OCI-LY1 (cell line): ENCODE results near the gene MCF2L2.

Experiments used
- H2AFZ ChIP-seq: fragments of 200-600 bp; sonication (generic), shearing (Covaris generic); 2 replicates; pipeline ENCODE4 v1.6.0; 2014; ENCODE audit warnings: antibody characterized with exemption, mild to moderate bottlenecking, low read length
- H3F3A ChIP-seq: fragments of 200-600 bp; sonication (generic), shearing (Covaris generic); 2 replicates; pipeline ENCODE4 v1.6.0; 2014; ENCODE audit warnings: mild to moderate bottlenecking, antibody characterized with exemption, low read length, moderate library complexity; ENCODE audit not compliant: insufficient read depth
- H3K27ac ChIP-seq: fragments of 200-600 bp; sonication (generic); 2 replicates; pipeline ENCODE4 v1.5.1; 2014; ENCODE audit warnings: low read length, mixed run types, mild to moderate bottlenecking, low read depth; ENCODE audit not compliant: poor library complexity, severe bottlenecking
- H3K27me3 ChIP-seq: fragments of 200-600 bp; sonication (generic); 2 replicates; pipeline ENCODE4 v1.6.0; 2014; ENCODE audit warnings: antibody characterized with exemption, mild to moderate bottlenecking, low read length, moderate library complexity; ENCODE audit not compliant: insufficient read depth
- H3K36me3 ChIP-seq: fragments of 200-600 bp; sonication (generic); 2 replicates; pipeline ENCODE4 v1.6.1; 2014; ENCODE audit warnings: mild to moderate bottlenecking, antibody characterized with exemption, low read length, moderate library complexity, mixed read lengths; ENCODE audit not compliant: insufficient read depth
- H3K4me1 ChIP-seq: fragments of 200-600 bp; sonication (generic); 2 replicates; pipeline ENCODE4 v1.5.1; 2014; ENCODE audit warnings: mild to moderate bottlenecking, low read length, moderate library complexity; ENCODE audit not compliant: insufficient read depth, severe bottlenecking
- H3K4me2 ChIP-seq: fragments of 200-600 bp; sonication (generic), shearing (Covaris generic); 2 replicates; pipeline ENCODE4 v1.6.1; 2014; ENCODE audit warnings: low read length
- H3K4me3 ChIP-seq: fragments of 200-600 bp; sonication (generic); 2 replicates; pipeline ENCODE4 v1.5.1; 2014; ENCODE audit warnings: low read length, low read depth, mild to moderate bottlenecking, mixed read lengths; ENCODE audit not compliant: poor library complexity, severe bottlenecking
- H3K79me2 ChIP-seq: fragments of 200-600 bp; shearing (Covaris generic); 2 replicates; pipeline ENCODE4 v1.6.1; 2016; ENCODE audit warnings: mixed run types, low read length, mixed read lengths; ENCODE audit not compliant: insufficient read depth
- H3K9ac ChIP-seq: fragments of 200-600 bp; sonication (generic), shearing (Covaris generic); 2 replicates; pipeline ENCODE4 v1.6.1; 2014; ENCODE audit warnings: mild to moderate bottlenecking, low read length, mixed read lengths
- H3K9me2 ChIP-seq: fragments of 200-600 bp; sonication (generic), shearing (Covaris generic); 2 replicates; pipeline ENCODE4 v1.6.1; 2014; ENCODE audit warnings: low read depth, mild to moderate bottlenecking, low read length, mixed read lengths
- H3K9me3 ChIP-seq: fragments of 200-600 bp; shearing (Covaris generic); 2 replicates; pipeline ENCODE4 v1.6.1; 2014; ENCODE audit warnings: low read length, mixed read lengths
- H4K20me1 ChIP-seq: fragments of 200-600 bp; sonication (generic), shearing (Covaris generic); 2 replicates; pipeline ENCODE4 v1.6.0; 2016; ENCODE audit warnings: mild to moderate bottlenecking, low read length; ENCODE audit not compliant: insufficient read depth
- EZH2 ChIP-seq: fragments of 200-600 bp; sonication (generic), shearing (Covaris generic); IDR thresholded peaks from 2 replicates; pipeline ENCODE4 v1.8.0; 2017; ENCODE audit warnings: borderline replicate concordance, mixed run types, mild to moderate bottlenecking, antibody characterized with exemption, low read length, moderate library complexity, mixed read lengths
- TF ChIP-seq, protein P1 (sequence below): fragments of 200-600 bp; sonication (generic), shearing (Covaris generic); IDR thresholded peaks from 2 replicates; pipeline ENCODE4 v1.5.1; 2017; ENCODE audit warnings: mild to moderate bottlenecking, antibody characterized with exemption, low read length, moderate library complexity, mixed read lengths

The MCF2L2 gene

GRCh38 chr3:183411216-183411922 lies 17.1 kb downstream of the MCF2L2 start:
- Histone ChIP-seq H3F3A (no peaks in the 10 kb centered on the region), H3K79me2 (no peaks in the 10 kb centered on the region), H2AFZ (no peak overlapping the region), H3K27me3 (no peaks in the 10 kb centered on the region; the same call in 1 of the 2 replicates), H3K4me1 (no peaks in the 10 kb centered on the region), H3K9me2 (no peaks in the 10 kb centered on the region), H3K9me3 (no peaks in the 10 kb centered on the region), H3K9ac (no peak overlapping the region), H3K4me2 (no peak overlapping the region), H3K27ac (no peak overlapping the region), H4K20me1 (no peaks in the 10 kb centered on the region), H3K36me3 (no peaks in the 10 kb centered on the region), H3K4me3 (no peak overlapping the region)
- TF ChIP-seq, protein P1, sequence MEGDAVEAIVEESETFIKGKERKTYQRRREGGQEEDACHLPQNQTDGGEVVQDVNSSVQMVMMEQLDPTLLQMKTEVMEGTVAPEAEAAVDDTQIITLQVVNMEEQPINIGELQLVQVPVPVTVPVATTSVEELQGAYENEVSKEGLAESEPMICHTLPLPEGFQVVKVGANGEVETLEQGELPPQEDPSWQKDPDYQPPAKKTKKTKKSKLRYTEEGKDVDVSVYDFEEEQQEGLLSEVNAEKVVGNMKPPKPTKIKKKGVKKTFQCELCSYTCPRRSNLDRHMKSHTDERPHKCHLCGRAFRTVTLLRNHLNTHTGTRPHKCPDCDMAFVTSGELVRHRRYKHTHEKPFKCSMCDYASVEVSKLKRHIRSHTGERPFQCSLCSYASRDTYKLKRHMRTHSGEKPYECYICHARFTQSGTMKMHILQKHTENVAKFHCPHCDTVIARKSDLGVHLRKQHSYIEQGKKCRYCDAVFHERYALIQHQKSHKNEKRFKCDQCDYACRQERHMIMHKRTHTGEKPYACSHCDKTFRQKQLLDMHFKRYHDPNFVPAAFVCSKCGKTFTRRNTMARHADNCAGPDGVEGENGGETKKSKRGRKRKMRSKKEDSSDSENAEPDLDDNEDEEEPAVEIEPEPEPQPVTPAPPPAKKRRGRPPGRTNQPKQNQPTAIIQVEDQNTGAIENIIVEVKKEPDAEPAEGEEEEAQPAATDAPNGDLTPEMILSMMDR: no peak
- no peak for TF ChIP-seq EZH2

DNA sequence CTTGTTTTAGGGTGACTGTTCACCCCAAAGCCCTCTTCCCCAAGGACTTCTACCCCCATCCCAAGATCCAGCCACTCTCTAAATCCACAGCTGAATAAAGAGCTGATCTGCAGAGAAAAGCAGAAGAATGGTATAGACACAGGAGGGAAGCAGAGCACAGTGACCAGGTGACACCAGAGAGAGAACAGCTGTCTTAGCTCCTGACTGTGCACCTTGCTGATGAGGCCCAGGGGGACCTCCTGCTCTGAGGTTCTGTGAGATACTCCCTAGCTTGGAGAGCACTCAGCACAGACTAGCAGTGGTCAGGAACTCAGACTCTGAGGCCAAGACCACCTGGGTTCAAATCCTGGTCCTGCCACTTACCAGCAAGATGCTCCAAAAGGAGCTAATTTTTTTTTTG lies 17.7 kb downstream of the MCF2L2 start:
- H3K9ac ChIP-seq: no peak overlapping the region
- H3K27me3 ChIP-seq: peaks cover 3% of the 10 kb centered on the region; the same call in 1 of the 2 replicates
- no peaks in the 10 kb centered on the region for H3K4me1 ChIP-seq
- no peak overlapping the region for H2AFZ ChIP-seq
- no peaks in the 10 kb centered on the region for H3K9me3 ChIP-seq
- H3K4me3 ChIP-seq: no peak overlapping the region
- no peaks in the 10 kb centered on the region for H3K79me2 ChIP-seq
- no peaks in the 10 kb centered on the region for H3K9me2 ChIP-seq
- no peak overlapping the region for H3K4me2 ChIP-seq
- no peaks in the 10 kb centered on the region for H4K20me1 ChIP-seq
- TF ChIP-seq, protein P1: no peak
- TF ChIP-seq EZH2: no peak
- H3K36me3 ChIP-seq: no peaks in the 10 kb centered on the region
- no peak overlapping the region for H3K27ac ChIP-seq
- no peaks in the 10 kb centered on the region for H3F3A ChIP-seq

- no peak overlapping the region for H3K4me3 ChIP-seq
- H3K36me3 ChIP-seq: no peaks in the 10 kb centered on the region
- TF ChIP-seq, protein P1: no peak
- TF ChIP-seq EZH2: no peak
- no peaks in the 10 kb centered on the region for H3K9me3 ChIP-seq
- H3K79me2 ChIP-seq: no peaks in the 10 kb centered on the region
- H4K20me1 ChIP-seq: no peaks in the 10 kb centered on the region
- peaks cover 8% of the 10 kb centered on the region; the same call in 1 of the 2 replicates for H3K27me3 ChIP-seq
- no peak overlapping the region for H2AFZ ChIP-seq
- H3K9me2 ChIP-seq: no peaks in the 10 kb centered on the region
- H3F3A ChIP-seq: no peaks in the 10 kb centered on the region
- H3K9ac ChIP-seq: no peak overlapping the region
- H3K4me1 ChIP-seq: no peaks in the 10 kb centered on the region
- H3K4me2 ChIP-seq: no peak overlapping the region
- no peak overlapping the region for H3K27ac ChIP-seq
Observed at GRCh38 chr3:183410280-183410679, 18.1 kb downstream of the MCF2L2 start.
